ENCODE results near the gene MPPED1.

Gene MPPED1

GRCh38 chr22:43402128-43402527 lies 9.7 kb upstream of the MPPED1 start:
- no peak for DNase-seq (ENCODE audit: extremely low read depth, low read depth)
- no peak for TF ChIP-seq CTCF (IDR thresholded peaks at IDR 0.05; ENCODE audit: low read depth, low read length)

- no peak for TF ChIP-seq CTCF (IDR thresholded peaks at IDR 0.05; ENCODE audit: low read depth, low read length)
- DNase-seq (ENCODE audit: extremely low read depth, low read depth): no peak
Measured at GRCh38 chr22:43404673-43405385, 7.0 kb upstream of the MPPED1 start.

GRCh38 chr22:43406186-43406790 lies 5.5 kb upstream of the MPPED1 start:
- no peak for TF ChIP-seq CTCF (IDR thresholded peaks at IDR 0.05; ENCODE audit: low read depth, low read length)
- DNase-seq (ENCODE audit: extremely low read depth, low read depth): no peak

GRCh38 chr22:43407591-43407990 lies 4.2 kb upstream of the MPPED1 start:
- no peak for TF ChIP-seq CTCF (IDR thresholded peaks at IDR 0.05; ENCODE audit: low read depth, low read length)
- no peak for DNase-seq (ENCODE audit: extremely low read depth, low read depth)

GRCh38 chr22:43408009-43408408 lies 3.8 kb upstream of the MPPED1 start:
- DNase-seq (ENCODE audit: extremely low read depth, low read depth): no peak
- no peak for TF ChIP-seq CTCF (IDR thresholded peaks at IDR 0.05; ENCODE audit: low read depth, low read length)

GRCh38 chr22:43409046-43409445 lies 2.8 kb upstream of the MPPED1 start:
- TF ChIP-seq CTCF (IDR thresholded peaks at IDR 0.05; ENCODE audit: low read depth, low read length): no peak
- no peak for DNase-seq (ENCODE audit: extremely low read depth, low read depth)

GRCh38 chr22:43409800-43410199 lies 2.0 kb upstream of the MPPED1 start:
- no peak for TF ChIP-seq CTCF (IDR thresholded peaks at IDR 0.05; ENCODE audit: low read depth, low read length)
- no peak for DNase-seq (ENCODE audit: extremely low read depth, low read depth)
